GM19395 (cell line): Measurements from ENCODE around the gene MCRIP1.

Experiments used
- ATAC-seq: cut with Tn5 transposase; IDR thresholded peaks from one replicate; pipeline ENCODE4 v1.9.1; 2021; ENCODE audit warnings: mild to moderate bottlenecking, moderate library complexity; ENCODE audit not compliant: unreplicated experiment

Gene MCRIP1

DNA sequence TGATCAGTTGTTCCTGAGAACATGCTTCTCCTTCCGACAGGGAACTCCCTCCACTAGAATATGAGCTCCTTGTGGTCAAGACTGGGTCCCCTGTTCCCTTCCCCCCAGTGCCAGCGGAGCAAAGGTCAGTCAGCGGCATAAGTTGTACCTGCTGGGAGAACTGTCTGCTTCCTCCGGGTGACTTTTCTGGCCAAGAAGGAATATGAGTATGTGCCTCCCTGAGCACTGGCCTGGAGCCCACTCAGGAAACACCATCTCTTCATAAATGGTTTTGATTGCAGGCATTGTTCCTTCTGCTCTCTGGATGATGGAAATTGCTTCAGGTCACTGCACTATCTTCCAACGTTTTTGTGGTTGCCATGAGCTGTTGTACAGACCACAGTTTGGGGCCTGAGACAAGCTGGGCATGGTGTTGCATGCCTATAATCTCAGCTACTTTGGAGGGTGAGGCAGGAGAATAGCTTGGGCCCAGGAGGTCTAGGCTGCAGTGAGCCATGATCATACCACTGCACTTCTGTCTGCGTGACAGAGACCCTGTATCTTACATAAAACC is 30.1 kb upstream of the MCRIP1 start:
- no peak for ATAC-seq

DNA sequence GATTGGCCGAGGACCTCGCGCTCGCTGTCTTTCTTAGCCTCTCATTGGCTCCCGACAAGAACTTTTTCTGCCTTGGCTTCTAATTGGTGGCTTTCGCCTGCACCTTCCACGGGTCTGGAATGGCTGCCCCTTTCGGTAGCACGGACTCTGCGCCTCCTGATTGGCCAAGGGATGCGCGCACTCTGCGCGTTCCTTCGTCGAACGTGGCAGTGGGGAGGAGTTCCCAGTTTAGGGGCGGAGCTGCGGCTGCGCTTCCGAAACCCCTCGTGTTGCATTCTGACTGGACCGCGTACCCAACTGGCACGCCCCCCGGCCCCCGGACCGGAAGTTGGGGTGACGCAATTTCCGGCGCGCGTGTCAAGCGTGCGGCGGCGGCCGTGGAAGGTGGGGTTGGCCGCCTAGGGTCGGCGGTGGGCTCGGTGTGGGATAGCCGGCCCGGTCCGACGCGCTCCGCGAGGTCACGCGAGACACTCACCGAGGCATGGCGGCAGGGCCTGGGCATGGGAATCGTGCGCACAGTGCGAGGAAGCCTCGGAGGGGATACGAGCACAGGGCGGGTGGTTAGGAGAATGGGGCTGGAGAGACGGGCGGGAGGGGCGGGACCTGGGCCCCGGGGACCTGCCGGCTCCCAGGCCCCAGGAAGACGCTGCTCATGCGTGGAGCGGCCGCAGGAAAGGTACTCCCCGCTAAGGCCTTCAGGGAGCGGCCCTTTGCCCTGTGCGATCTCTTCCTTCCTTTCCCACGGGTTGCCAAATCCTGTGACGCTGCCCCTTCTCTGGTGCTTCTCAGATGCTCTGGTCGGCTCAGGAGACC is 27.9 kb upstream of the MCRIP1 start:
- ATAC-seq: peak; percentile 81

DNA sequence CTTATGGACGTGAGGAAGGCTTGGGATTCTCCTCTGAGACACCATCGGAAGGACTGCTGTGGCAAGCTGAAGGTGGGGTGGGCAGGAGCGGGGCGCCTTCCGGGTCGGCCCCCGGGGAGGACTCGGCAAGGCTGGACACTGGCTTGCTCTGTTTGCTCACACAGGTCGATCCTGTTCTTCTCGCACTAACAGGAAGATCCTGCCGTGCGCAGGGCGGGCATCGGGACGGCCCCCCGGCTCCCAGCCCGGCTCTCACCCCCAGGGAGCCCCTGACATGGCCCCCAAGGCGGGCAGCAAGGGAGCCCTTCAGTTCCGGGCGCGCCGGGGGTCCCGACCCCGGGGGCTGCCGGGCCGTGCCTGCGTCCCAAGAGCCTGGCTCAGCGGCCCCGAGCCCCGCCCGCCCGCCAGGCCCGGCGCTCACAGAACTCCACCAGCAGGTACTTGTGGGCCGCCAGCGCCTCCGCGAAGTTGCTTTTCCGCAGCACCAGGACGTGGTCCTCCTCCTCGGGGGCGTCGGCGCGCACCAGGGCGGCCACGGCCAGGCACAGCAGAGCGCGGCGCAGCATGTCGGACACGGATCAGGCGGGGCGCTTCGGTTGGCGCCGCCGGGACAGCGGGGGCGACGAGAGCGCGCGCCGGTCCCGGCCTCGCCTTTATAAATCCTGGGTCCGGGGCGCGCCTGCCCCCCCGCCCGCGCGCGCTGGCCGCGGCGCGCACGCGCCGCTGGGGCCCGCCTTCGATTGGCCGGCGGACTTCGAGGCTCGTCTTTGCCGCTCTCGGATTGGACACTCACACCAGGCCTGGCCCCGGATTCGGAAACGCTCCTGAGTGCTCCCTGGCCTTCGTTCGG is 27.0 kb upstream of the MCRIP1 start, which contains the start of gene P4HB:
TSS of gene P4HB (minus strand) at position 630 of the 850 bp plus-strand sequence. CDS start at position 566, 64 bp downstream.
- ATAC-seq: no peak

DNA sequence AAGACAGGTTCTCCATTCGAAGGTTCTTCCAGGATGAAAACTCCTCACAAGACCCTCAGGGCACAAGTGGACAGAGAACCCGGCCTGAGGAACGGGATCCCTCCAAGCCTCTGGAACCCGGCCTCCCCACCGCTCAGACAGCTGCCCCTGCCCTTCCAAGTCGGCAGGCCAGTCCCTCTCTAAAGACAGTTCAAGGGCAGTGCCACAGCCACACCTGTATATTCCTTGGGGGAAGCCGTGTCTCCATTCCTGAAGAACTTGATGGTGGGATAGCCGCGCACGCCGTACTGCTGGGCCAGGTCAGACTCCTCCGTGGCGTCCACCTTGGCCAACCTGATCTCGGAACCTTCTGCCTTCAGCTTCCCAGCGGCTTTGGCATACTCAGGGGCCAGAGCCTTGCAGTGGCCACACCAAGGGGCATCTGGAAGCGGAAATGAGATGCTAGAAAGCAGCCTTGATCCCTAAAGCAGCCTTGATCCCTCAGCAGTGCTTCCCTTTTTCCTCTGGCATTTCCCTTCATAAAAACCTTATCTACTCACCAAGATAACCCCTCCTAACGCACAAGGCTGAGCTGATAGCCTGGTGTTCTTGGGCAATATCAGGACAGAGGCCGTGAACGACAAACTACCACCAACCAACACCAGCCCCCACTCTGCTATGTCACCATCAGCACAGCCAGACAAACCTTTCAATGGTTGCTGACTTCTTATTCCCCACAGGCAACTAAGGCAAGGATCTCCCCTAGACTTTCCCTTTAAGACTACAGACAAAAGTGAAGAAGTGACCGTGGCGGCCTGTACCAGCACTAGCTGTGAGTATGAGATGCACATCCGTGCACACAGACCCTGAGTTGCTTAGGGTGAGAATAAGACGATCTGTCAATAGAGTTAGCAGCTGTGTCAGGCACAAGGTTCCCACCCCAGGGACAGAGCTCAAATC is 26.1 kb upstream of the MCRIP1 start:
- no peak for ATAC-seq

DNA sequence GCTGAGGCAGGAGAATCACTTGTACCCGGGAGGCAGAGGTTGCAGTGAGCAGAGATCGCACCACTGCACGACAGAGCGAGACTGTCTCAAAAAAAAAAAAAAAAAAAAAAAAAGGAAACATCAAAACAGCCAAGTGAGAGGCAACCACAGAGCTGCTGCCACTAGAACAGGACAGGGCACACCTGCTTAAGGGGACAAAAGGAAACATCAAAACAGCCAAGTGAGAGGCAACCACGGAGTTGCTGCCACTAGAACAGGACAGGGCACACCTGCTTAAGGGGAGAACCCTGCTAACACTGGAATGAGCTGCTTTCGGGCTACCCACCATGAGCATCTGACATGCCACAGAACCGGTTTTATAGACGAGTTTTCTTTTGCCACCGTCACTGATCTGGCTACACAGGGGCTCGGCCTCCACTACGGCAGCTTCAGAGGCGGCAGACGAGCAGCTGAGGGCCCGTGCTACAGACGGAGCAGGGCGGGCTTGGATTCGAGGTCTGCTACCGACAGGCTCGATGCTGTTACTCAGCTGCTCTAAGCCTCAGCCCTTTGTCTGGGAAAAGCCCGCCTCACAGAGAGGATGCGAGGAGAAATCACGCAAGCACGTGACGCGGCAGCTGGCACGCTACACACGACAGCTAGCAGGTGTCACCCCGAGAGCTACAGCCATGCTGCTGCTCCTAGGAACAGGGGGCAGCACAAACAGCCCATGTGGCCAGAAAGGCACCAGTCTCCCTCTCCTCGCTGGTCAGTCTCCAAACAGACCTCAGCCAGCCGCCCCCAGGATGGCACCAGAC is 25.3 kb upstream of the MCRIP1 start:
- ATAC-seq: no peak

DNA sequence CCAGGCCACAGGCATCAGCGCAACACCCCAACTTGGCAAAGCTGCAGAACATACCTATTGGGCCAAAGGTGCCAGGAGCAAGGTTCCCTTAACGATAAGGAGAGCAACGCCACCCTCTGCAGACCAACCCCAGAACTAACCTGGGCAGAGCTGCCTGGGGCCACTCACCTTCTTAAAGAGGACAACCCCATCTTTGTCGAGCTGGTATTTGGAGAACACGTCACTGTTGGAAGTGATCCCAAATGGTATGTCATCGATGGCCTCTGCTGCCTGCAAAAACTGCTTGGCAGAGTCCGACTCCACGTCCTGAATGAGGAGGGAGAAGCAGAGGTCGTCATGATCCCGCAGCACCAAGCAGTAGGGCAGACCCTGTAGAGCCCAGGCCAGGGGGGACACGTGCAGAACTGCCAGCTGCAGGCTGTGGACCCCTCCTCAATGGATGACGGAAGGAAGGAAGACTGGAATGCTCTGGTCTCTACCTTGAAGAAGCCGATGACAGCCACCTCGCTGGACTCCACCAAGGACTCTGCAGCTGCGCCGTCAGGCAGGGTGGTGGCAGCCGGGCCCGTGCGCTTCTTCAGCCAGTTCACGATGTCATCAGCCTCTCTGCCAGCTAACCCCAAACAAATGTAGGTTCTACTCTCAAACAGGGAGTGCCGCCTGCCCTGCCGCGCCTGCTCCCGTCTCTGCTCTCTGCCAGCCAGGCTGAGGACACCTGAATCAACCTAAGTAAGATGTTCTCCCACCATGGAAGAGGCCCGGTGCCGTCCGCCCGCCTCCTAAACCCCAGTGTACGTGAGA is 22.1 kb upstream of the MCRIP1 start:
- ATAC-seq: no peak

DNA sequence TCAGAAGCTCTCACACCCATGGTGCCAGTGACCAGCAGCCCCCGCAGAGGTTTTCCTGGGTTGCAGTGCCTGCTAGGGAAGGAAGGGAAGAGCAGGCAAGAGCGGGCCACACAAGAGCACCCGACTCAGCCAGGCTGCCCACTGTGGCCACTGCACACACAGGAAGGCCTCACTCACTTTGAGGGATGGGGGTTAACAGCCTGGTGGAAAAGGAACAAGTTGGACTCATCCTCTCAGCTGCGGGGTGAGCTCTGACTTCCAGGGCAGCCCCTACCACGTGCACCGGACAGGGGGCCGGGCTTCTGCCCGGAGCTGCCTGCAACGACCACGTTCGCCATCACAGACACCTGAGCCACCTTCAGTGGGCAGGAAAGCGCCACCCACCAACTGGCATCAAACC is 19.1 kb upstream of the MCRIP1 start:
- no peak for ATAC-seq

DNA sequence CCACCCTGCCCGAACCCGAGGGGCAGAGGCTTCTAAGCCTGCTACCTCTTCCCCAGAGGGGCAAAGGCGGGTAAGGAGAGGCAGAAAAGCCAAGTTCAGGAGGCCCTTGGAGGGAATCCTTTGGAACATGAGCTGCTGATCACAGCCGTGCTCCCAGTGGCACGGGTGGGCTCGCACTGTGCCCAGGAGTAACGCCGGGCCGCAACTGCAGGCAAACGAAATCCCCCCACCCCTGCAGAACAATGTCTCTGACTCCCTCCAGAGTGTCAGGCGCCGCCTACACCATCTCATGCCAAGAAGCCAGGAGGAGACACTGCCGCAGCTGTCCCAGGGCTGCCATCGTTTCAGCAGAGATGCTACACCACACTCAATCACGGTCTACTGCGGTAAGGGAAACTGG is 18.3 kb upstream of the MCRIP1 start:
- no peak for ATAC-seq

DNA sequence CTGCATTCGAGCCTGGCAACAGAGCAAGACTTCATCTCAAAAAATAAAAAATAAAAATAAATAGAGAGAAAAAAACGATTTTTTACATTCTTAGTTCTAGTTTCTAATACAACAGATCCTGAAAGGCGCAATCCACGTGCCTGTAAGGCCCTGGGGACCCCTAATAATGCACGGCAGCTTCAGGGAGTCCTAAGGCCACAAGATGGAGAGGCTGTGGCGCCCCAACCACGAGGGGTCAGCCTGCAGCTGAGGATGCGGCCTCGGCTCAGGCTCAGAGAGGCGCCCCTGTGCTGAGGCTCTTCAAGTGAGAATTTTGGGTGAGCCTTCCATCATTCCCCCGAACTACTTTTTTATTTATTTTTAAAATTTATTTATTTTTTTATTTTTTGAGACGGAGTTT is 16.4 kb upstream of the MCRIP1 start:
- no peak for ATAC-seq

DNA sequence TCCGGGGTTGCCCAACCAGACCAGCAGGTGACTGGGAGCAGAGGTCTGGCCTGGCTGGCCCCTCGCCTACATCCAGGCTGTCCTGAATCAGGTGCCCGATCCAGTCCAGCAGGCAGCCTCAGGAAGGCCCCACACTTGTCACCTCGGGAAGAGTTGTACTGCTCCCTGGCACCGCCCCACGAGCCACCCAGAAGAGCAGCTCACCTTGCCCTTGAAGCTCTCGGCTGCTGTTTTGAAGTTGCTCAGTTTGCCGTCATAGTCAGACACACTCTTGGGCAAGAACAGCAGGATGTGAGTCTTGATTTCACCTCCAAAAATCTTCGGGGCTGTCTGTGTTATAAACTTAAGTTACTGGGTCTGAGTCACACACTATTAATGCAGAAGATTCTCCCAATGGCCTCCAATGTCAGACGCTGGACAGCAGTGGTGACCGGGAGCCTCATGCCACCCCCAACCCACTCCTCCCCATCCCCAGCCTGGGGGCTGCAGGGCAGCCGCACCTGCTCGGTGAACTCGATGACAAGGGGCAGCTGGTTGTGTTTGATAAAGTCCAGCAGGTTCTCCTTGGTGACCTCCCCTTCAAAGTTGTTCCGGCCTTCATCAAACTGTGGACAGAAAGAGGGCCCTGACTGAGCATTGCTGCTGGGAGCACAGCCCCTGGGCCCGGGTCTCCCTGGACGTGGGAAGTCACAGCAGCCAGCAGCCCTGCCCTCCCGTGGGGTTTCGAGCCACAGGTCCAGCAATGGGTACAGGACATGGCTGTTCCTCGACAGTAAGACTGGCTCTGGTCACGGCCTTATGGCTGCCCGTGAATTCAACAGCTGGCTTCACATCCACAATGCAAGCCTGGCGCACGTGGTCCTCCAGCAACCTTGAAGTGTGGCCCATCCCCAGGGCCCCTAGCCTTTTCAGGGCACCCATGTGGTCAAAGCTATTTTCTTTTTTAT is 13.9 kb upstream of the MCRIP1 start:
- ATAC-seq: no peak

DNA sequence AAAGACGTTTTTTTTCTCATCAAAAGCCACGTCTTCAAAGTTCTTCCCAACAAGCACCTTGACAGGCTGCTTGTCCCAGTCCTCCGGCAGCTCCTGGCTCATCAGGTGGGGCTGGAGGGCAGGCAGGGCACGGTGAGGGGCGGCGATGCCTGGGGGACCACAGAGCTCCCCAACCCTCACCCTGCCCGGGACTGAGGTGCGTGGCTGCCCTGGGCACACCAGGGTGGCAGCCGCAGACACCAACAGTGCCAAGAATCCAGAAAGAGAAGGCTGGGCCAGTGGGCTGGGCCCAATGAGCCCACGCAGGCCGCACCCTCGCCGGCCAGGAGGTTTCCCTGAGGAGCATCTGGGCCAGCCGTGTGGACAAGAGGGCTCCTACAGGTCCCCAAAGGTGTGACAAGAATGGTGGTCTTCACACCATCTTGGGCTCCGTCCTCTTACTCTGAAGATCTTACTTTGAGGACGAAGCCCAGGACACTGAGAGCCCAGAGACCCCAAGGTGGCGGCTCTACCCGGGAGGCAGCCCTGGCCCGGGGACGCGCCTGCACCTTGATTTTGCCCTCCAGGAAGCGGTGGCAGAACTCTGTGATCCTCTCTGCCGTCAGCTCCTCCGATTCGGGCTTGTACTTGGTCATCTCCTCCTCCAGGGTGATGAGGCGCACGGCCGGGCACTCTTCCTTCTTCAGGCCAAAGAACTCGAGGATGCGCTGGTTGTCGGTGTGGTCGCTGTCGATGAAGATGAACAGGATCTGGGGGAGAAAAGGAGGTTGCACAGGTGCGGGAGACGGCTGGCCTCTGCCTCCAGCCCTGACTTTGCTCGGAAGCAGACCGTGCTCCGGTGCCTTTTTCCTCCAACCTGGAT is 13.0 kb upstream of the MCRIP1 start:
- no peak for ATAC-seq

DNA sequence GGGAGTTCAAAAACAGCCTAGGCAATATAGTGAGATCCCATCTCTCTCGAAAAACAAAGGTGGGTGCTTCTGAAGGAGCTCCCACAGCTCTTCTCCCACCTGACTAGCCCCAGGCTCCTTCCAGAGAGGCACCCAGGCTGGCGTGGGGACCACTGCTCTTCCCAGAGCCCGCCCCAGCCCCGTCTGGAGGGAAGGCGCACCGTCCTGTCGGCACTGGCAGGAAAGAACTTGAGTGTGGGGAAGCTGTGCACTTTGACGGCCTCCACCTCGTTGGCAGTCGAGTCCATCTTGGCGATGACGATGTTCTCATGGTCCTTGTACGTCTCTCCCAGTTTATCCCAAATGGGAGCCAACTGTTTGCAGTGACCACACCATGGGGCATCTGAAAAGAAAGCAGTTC is 12.3 kb upstream of the MCRIP1 start:
- ATAC-seq: no peak

DNA sequence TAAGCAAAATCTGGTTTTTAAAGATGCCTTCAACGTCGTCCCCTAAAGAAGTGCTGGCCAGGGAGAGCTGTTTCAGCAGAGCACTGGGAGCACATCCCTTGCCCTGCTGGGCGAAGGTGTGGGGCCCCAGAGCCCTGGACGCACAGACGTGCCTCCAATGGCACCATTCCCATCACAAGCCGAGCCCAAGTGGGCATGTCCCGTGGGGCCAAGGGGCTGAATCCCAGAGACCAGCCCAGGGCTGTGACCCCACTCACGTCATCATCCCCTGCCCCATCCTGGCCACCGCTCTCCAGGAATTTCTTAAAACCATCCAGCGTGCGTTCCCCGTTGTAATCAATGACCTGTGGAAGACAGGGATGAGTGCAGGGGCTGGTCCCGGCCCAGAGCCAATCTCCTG is 11.8 kb upstream of the MCRIP1 start:
- ATAC-seq: no peak

DNA sequence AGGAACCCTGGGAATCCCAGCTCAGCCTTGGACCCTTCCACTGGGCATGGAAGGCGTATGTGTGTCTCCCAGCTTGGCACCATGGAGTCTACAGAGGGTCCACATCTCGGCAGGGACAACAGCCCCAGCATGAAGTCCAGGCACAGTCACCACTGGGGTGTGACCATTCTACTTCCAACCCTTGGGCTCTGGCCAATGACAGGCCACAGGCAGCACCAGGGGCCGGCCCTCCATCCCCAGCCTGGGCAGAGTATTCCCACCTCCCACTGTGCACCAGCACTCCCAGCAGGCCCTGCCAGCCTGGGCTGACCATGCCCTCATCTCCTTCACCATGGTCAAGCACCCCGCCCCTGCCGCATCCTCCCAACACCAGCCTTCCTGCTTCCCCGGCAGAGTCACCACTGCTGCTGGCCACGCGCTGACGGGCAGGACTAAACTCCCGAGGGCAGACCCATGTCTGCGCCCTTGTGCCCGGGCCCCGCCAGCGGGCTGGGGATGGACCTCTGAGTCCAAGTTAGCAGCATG is 11.3 kb upstream of the MCRIP1 start:
- no peak for ATAC-seq

DNA sequence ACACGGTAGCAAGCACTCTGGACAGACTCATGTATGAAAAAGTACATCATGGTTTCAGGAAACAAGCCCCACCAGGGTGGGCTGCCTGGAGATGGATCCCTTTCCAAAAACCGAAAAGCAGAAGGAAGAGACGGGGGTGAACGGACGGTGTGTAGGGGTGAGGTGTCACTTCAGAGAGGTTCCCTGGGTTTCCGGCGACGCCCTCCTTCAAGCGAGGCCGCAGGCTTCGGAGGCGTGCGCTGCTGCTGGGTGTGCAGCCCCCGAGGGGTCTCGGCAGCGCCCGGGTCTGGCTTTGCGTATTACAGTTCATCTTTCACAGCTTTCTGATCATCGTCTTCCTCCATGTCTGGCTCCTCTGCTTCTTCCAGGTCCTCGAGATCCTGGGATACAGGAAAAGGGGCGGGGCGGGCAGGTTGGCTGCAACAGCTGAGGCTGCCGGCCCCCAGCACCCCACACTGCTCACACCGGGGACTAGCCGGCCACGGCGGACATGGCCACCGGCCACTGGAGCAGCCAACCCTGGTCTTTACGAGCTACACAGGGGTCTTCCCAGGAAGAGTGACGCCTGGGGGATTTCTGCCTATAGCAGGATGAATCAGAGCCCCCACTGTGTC is 10.7 kb upstream of the MCRIP1 start:
- ATAC-seq: no peak
